Measurements from ENCODE around the gene GSKIP.
A peak's percentile ranks its signal among the peaks of the same experiment; 100 is the strongest.

Gene GSKIP

DNA sequence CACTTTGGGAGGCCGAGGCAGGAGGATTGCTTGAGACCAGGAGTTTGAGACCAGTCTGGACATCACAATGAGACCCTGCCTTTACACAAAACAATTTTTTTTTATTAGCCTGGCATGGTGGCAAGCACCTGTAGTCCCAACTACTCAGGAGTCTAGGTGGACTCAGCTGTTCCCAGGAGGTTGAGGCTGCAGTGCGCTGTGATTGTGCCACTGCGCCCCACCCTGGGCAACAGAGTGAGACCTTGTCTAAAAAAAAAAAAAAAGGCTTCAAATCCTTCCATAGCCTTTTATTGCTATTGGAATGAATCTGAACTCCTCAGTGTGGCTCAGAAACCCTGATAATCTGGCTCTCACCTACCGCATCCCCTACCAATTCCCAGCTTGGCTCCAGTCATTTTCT is 54.7 kb downstream of the GSKIP start:
- DNase-seq (ENCODE audit: low spot score) = no peak

DNA sequence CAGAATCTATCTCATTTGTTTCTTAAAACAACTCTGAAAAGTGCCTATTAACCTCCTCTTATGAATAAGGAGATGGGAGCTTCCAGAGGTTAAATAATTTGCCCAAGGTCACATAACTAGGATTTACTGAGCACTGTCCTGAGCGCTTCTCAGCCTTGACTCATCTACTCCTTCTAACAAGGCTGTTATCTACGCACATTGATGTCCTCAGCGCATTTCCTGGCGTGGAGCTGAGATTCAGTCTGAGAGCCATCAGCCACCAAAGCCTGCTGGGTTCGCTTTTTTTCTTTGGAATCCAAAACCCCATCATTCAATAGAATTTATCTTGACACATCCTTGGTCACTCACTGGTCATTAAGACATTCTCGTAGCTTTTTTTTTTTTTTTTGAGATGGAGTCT is 57.9 kb downstream of the GSKIP start:
- no peak for DNase-seq (ENCODE audit: low spot score)

DNA sequence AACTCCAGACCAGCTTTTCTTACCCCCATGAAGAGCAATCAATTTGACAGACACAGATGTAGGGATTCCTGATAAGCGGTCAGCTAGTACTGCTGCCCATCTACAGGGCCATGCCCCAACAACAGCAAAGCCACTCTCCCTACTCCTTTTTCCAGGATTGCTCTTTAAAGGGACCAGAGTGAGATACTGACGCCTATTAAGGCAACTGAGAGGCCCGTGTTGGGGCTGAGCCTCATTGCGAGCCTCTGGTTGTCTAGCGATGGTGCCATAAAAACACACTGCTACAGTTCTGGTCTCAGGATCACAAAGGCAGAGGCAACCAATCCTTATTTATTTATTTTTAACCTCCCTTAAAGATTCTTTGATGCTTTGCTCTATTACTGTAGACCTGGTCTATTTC is 59.7 kb downstream of the GSKIP start:
- no peak for DNase-seq (ENCODE audit: low spot score)

DNA sequence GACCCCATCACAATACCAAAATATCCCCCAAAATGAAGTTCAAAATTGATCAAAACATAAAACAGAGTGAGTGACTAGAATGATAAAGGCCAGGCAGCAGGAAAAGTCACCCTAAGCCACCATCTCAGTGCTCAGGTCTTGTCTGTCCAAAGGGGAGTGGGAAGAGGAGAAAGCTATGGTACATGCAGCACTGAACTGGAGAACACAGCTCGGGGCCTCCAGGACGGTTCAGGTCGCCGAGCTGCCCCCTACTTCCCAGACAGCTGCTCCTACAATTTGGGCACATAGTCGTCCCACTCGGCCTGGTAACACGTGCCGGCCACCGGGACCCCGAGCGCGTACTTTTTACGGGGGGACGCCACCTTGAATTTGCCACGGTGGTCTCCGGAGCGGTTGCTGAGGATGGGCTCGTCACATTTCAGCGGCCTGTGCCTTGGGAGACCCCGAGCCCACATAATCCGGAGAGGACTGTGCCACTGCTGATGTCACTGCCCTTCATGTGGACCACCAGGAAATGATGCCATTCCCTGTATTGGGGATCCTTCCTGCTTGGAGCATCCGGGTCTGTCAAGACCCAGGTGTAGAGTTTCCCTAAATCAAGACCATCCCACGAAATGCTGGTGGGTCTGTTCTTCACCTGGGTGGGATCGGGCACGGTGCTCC is 60.3 kb downstream of the GSKIP start:
- no peak for DNase-seq (ENCODE audit: low spot score)

DNA sequence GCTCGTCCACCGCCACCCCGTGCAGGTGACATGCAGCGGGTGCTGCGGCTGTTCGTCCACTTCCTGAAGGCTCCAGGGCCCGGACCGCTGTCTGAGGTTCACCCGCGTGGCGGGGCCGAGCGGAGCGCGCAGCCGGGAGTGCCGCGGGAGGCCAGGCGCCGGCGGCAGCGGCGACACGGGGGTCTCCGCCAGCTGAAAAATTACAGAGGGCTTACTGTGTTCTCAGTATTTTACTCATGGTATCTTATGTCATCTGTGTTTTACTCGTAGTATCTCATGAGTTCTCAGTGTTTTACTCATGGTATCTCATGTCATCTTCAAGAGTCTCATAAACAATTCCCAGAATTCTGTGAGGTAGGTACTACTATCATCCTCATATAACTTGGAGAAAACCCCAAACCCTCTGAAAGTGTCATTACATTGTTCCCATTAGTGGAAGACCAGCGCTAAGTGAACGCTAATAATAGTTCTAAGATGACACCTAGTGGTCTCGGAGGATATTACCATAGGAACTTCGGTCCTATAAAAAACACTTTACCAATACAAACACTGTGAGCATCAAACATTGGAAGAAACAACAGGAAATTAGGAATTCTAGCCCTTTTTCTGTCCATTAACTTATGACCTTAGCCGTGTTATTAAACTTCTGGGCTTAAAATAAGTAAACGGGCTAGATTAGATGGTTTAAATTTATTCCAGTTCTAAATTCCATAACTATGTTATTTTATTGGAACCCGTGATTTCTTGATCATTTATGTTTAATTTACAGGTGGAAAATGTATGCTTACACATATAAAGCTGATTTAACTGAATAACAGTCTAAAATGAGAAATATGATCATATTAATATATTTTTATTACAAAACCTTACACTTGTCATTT is 61.0 kb downstream of the GSKIP start:
- peak; percentile 77 for DNase-seq (ENCODE audit: low spot score)

DNA sequence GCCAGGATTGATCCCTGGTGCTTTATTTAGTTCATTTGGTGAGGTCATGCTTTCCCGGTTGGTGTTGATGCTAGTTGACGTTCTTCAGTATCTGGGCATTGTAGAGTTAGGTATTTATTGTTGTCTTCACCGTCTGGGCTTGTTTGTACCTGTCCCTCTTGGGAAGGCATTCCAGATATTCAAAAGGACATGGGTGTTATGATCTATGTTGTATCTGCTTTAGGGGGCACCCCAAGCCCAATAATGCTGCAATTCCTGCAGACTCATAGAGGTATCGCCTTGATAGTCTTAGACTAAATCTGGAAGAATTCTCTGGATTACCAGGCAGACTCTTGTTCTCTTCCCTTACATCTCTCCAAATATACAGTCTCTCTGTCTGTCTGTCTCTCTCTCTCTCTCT is 70.7 kb downstream of the GSKIP start:
- DNase-seq (ENCODE audit: low spot score) = no peak

Data from kidney tubule cell (primary cell).